K562 (cell line): ENCODE data around the gene ANKS3.

Experiments
- ZKSCAN1 ChIP-seq: fragments of 150-350 bp; IDR thresholded peaks from 2 replicates; pipeline ENCODE4 v1.6.1; 2016; ENCODE audit warnings: low read depth, low read length
- TF ChIP-seq, protein P1 (sequence below): conservative IDR thresholded peaks from 2 replicates; pipeline ENCODE4 v1.6.1; 2011; ENCODE audit warnings: low read depth, mild to moderate bottlenecking, low read length; ENCODE audit not compliant: control insufficient read depth

DNA sequence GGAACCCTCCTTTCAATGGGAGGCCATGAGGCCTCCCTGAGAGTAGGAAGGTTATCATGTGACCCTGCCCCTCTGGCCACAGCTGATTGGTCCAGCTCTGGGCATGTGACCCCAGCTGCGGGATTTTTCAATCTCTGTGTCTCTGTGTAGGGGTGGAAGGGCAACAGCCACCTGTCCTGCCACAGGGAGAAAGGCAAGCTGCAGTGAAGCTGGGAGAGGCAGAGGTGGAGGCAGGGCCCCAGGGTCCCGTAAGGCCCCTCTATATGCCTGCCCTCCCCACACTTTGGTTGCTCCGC, 11.2 kb upstream of the ANKS3 start:
- no peak for TF ChIP-seq ZKSCAN1
- TF ChIP-seq, protein P1, sequence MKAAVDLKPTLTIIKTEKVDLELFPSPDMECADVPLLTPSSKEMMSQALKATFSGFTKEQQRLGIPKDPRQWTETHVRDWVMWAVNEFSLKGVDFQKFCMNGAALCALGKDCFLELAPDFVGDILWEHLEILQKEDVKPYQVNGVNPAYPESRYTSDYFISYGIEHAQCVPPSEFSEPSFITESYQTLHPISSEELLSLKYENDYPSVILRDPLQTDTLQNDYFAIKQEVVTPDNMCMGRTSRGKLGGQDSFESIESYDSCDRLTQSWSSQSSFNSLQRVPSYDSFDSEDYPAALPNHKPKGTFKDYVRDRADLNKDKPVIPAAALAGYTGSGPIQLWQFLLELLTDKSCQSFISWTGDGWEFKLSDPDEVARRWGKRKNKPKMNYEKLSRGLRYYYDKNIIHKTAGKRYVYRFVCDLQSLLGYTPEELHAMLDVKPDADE, result no peak
